ENCODE data around the gene RTBDN. TPM values are rescaled to one million over a fixed set of nuclear protein-coding genes. Genes with fewer than 3 reads are reported as not detected.
A peak's percentile ranks its signal among the peaks of the same experiment; 100 is the strongest.

Gene RTBDN
- total RNA-seq, 1 donor from 2014 or later, result not detected

DNA sequence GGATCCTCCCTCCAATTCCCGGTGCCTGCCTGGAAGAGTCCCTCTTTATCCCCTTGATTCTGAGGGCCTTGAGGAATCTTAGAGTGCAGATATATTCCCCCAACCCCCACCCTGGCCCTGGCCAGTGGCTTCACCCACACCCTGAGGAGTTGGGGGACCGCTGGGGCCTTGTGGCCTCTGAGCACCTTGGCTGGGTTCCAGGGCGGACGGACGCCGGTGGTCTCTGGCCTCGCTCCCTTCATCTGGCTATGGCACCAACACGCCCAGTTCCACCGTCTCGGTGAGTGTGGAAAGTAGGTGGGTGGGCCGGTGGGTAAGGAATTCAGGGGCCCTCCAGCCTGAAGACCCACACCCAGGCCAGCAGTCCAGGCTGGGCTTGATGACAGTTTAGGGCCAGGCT lies 8.9 kb upstream of the RTBDN start:
- Mint-ChIP-seq H3K27me3 (ENCODE audit: insufficient read depth, low read depth) (peaks cover 27% of the 10 kb centered on the region), H3K4me1 (peaks cover 34% of the 10 kb centered on the region)
- H3K79me2 ChIP-seq (ENCODE audit: low read depth), result no peaks in the 10 kb centered on the region

DNA sequence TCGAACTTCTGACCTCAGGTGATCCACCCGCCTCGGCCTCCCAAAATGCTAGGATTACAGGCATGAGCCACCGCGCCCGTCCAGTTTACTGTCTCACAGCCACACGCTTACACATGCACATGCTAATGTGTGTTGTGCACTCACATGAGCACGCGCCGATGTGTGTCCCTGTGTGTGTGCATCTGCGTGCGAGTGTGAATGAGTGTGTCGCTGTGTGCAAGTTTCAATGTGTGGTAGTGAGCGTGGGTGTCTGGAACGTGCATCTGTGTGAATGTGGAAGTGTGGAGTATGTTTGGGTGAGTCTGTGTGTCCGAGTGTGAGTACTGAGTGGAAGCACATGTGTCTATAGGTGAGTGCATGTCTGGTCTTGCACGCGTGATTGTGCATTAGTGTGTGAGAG lies 8.1 kb upstream of the RTBDN start:
- Histone ChIP-seq H3F3A (ENCODE audit: low read depth) (peaks cover 37% of the 10 kb centered on the region), H3K4me3 (no peak overlapping the region), H2AFZ (replicated peaks) (no peak overlapping the region), H3K79me2 (ENCODE audit: low read depth) (no peaks in the 10 kb centered on the region), H3K4me2 (no peak overlapping the region), H3K27ac (no peak overlapping the region), H4K20me1 (ENCODE audit: low read depth) (peaks cover 11% of the 10 kb centered on the region), H3K27me3 (peaks cover 25% of the 10 kb centered on the region), H3K4me1 (peaks cover 4% of the 10 kb centered on the region), H3K9me3 (ENCODE audit: low read depth) (no peaks in the 10 kb centered on the region), H3K9ac (no peak overlapping the region), H3K36me3 (no peaks in the 10 kb centered on the region)
- Mint-ChIP-seq H3K4me3 (peak overlapping the region; percentile 1), H3K36me3 (peaks cover 2% of the 10 kb centered on the region), H3K9me3 (no peaks in the 10 kb centered on the region), H3K27me3 (ENCODE audit: insufficient read depth, low read depth) (peaks cover 25% of the 10 kb centered on the region), H3K27ac (no peak overlapping the region), H3K4me1 (peaks cover 35% of the 10 kb centered on the region)
- no peak for DNase-seq (ENCODE audit: low spot score)
- TF ChIP-seq EZH2phosphoT487 (IDR thresholded peaks at IDR 0.05), result no peak
- no peak for TF ChIP-seq CTCF (IDR thresholded peaks at IDR 0.05)
- no peak for TF ChIP-seq EZH2 (IDR thresholded peaks at IDR 0.05)

More for the DNA sequence above, 8.9 kb upstream of the RTBDN start:
- no peak for TF ChIP-seq EZH2 (IDR thresholded peaks at IDR 0.05)
- Histone ChIP-seq H3K27ac (no peak overlapping the region), H2AFZ (replicated peaks) (no peak overlapping the region), H3K9ac (no peak overlapping the region), H4K20me1 (ENCODE audit: low read depth) (peaks cover 14% of the 10 kb centered on the region), H3K9me3 (ENCODE audit: low read depth) (no peaks in the 10 kb centered on the region), H3K4me3 (no peak overlapping the region), H3F3A (ENCODE audit: low read depth) (peaks cover 38% of the 10 kb centered on the region), H3K4me1 (peaks cover 4% of the 10 kb centered on the region), H3K36me3 (no peaks in the 10 kb centered on the region), H3K4me2 (no peak overlapping the region), H3K27me3 (peaks cover 25% of the 10 kb centered on the region)
- no peak overlapping the region for H3K27ac Mint-ChIP-seq
- H3K4me3 Mint-ChIP-seq, result no peak overlapping the region
- H3K36me3 Mint-ChIP-seq, result peaks cover 2% of the 10 kb centered on the region
- no peaks in the 10 kb centered on the region for H3K9me3 Mint-ChIP-seq
- DNase-seq (ENCODE audit: low spot score), result no peak

GRCh38 chr19:12841094-12841493 lies 6.7 kb upstream of the RTBDN start:
- Mint-ChIP-seq H3K36me3 (peaks cover 2% of the 10 kb centered on the region), H3K4me1 (peaks cover 39% of the 10 kb centered on the region), H3K27me3 (ENCODE audit: insufficient read depth, low read depth) (peaks cover 36% of the 10 kb centered on the region), H3K4me3 (peak overlapping the region; percentile 90), H3K27ac (peak overlapping the region; percentile 9), H3K9me3 (no peaks in the 10 kb centered on the region)
- H3K79me2 ChIP-seq (ENCODE audit: low read depth), result no peaks in the 10 kb centered on the region
- no peak for TF ChIP-seq EZH2 (IDR thresholded peaks at IDR 0.05)
- no peak for TF ChIP-seq CTCF (IDR thresholded peaks at IDR 0.05)
- peaks cover 4% of the 10 kb centered on the region for H3K4me1 ChIP-seq
- H3K27ac ChIP-seq, result no peak overlapping the region
- no peaks in the 10 kb centered on the region for H3K36me3 ChIP-seq
- peak; percentile 100 for DNase-seq (ENCODE audit: low spot score)
- no peak overlapping the region for H3K9ac ChIP-seq
- H2AFZ ChIP-seq (replicated peaks), result peak overlapping the region; percentile 40
- H3F3A ChIP-seq (ENCODE audit: low read depth), result peaks cover 44% of the 10 kb centered on the region
- peaks cover 15% of the 10 kb centered on the region for H4K20me1 ChIP-seq (ENCODE audit: low read depth)
- no peaks in the 10 kb centered on the region for H3K9me3 ChIP-seq (ENCODE audit: low read depth)
- peak overlapping the region; percentile 74 for H3K4me2 ChIP-seq
- peak overlapping the region; percentile 49 for H3K4me3 ChIP-seq
- peaks cover 33% of the 10 kb centered on the region for H3K27me3 ChIP-seq

- Histone ChIP-seq H3K4me2 (peak overlapping the region; percentile 74), H3K4me1 (peaks cover 4% of the 10 kb centered on the region), H3K27me3 (peaks cover 40% of the 10 kb centered on the region), H2AFZ (replicated peaks) (peak overlapping the region; percentile 40), H3K36me3 (no peaks in the 10 kb centered on the region), H3K9ac (no peak overlapping the region), H3K27ac (no peak overlapping the region), H3K9me3 (ENCODE audit: low read depth) (no peaks in the 10 kb centered on the region), H3K79me2 (ENCODE audit: low read depth) (no peaks in the 10 kb centered on the region), H4K20me1 (ENCODE audit: low read depth) (peaks cover 15% of the 10 kb centered on the region), H3K4me3 (peak overlapping the region; percentile 49), H3F3A (ENCODE audit: low read depth) (peaks cover 51% of the 10 kb centered on the region)
- Mint-ChIP-seq H3K9me3 (no peaks in the 10 kb centered on the region), H3K27ac (no peak overlapping the region), H3K4me1 (peaks cover 42% of the 10 kb centered on the region), H3K36me3 (peaks cover 2% of the 10 kb centered on the region), H3K4me3 (peak overlapping the region; percentile 90), H3K27me3 (ENCODE audit: insufficient read depth, low read depth) (peaks cover 43% of the 10 kb centered on the region)
- TF ChIP-seq CTCF (IDR thresholded peaks at IDR 0.05), result peak; percentile 6
- no peak for TF ChIP-seq EZH2 (IDR thresholded peaks at IDR 0.05)
- peak; percentile 98 for DNase-seq (ENCODE audit: low spot score)
These were observed 6.0 kb upstream of the RTBDN start for GRCh38 chr19:12840091-12841079.

All from neural progenitor cell (in vitro differentiated cells).